Stimulated activated CD4-positive, alpha-beta T cell treated with anti-CD3 and anti-CD28 coated beads, Interleukin-2, amount 100 ng/mL, for 4 hours (primary cell): Measurements from ENCODE around the gene IFITM5.
"Not testable (repeated sequence)": the region's sequence is repeated elsewhere in the genome, so short reads cannot be mapped to it uniquely, and the experiment has no call there.

Experiments
- DNase-seq: peaks from one replicate; pipeline ENCODE4 v3.0.0-alpha.2; 2020; ENCODE audit warnings: low read depth

The IFITM5 gene

GRCh38 chr11:299081-299891, at the start of gene IFITM5:
Gene IFITM5, minus strand, starts transcription at chr11:299526. Its CDS starts 36 bp downstream, at chr11:299490.
- no peak for DNase-seq

DNA sequence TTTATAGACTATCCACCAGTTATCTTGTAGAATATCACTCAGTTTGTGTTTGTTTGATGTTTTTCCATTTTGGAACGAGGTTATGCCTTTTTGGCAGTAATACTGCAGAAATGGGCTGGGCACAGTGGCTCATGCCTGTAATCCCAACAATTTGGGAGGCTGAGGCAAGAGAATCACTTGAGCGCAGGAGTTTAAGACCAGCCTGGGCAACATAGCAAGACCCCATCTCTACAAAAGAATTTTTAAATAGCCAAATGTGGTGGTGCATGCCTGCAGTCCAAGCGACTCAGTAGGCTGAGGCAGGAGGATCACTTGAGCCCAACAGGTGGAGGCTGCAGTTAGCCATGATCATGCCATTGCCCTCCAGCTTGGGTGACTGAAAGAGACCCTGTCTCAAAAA, 47.2 kb upstream of the IFITM5 start:
- DNase-seq: no peak

DNA sequence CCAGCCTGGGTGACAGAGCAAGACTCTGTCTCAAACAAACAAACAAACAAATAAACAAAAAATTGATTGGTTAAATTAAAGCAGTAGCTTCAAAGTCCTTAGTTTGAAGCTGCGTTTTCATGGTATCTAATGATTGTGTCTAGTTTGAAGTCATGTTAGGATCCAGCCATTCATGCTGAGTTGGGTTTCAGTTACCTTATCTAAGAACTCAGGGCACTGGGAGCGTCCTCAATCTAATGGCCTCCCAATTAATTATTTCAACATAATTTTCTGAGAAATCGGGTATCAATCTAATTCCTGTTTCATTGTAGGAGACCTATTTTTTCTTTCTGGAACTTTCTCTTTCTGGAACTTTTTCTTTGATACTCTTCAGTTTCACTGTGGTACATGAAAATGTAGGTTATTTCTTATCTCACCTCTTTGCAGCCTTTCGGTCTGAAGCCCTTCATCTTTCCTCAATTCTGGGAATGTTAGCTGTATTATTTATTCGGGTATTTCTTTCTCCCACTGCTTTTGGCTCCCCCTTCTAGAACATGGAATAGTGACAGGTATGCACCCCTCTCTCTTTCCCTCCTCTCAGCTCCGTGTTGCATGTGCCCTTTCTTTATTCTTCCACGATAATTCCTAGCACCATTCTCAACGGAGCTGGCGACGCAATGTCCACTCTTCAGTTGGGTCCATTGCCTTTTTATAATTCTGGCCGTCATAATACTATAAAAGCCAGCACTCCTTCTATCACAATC, 45.7 kb upstream of the IFITM5 start:
- no peak for DNase-seq

- DNase-seq: no peak
These were observed 43.0 kb upstream of the IFITM5 start for GRCh38 chr11:342328-342727.

- no peak for DNase-seq
These were observed 41.5 kb upstream of the IFITM5 start for GRCh38 chr11:340539-341512.

DNA sequence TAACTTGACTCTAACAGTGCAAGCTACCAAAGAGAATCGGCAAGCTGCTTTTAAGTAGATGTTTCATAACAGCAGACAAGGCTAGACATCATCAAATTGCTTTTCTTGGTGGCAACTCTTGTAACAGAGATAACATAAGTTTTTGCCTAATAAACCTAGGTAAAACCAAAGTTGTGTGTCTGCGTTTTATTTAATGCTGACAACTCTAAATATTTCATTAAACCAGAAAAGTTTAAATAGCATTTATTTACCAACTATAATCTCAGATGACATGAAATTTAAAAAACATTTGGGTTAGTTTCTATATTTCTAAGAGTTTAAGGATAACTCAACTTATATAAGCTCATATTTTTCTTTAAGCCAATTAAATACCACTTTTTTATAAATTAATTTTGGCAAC, 40.6 kb upstream of the IFITM5 start:
- DNase-seq: no peak

DNA sequence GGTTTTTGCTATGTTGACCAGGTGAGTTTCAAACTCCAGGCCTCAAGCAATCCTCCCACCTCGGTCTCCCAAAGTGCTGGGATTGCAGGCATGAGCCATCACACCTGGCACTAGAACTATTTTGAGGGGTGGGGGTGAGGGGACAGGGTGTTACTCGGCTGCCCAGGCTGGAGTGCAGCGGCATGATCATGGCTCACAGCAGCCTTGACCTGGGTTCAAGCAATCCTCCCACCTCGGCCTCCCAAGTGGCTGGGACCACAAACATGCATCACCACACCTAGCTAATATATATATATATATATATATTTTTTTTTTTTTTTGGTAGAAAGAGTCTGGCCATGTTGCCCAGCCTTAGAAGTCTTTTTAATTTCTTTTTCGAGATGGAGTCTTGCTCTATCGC, 38.4 kb upstream of the IFITM5 start:
- DNase-seq: no peak

GRCh38 chr11:336659-337198, 37.4 kb upstream of the IFITM5 start:
- no peak for DNase-seq

- no peak for DNase-seq
These were observed 36.7 kb upstream of the IFITM5 start for GRCh38 chr11:335779-336658.

DNA sequence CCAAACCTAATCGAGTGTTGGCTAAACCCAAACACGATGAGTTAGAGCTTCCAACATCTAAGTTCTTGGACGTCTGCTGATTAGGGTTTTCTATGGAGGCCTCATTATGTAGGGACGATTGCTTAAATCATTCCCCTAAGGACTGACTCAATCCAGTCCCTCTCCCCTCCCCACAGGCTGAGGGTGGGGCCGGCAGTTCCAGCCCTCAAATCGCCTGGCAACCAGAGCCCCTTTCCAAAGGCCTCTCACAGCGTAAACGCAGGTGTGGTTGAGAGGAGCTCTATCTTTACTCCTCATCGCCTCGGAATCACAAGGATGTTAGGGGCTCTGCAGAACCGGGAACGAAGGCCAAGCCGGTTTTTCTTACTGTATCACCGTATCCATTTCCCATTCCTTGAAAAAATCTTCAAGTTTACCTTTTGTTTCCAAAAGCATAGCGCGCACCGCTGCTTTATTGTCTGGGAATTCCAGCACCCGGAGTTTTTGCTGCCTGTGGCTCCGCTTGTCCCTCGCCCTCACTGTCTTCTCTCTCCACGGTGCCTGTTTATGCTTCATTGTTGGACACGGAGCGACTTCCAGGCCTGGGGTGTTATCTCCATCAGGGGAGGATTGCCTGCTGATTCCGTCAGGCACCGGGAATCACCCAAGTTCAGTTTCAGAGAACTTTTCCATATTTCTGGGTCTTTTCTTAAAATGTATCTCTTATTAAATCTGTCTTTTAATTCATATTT, 35.1 kb upstream of the IFITM5 start:
- DNase-seq: no peak

DNA sequence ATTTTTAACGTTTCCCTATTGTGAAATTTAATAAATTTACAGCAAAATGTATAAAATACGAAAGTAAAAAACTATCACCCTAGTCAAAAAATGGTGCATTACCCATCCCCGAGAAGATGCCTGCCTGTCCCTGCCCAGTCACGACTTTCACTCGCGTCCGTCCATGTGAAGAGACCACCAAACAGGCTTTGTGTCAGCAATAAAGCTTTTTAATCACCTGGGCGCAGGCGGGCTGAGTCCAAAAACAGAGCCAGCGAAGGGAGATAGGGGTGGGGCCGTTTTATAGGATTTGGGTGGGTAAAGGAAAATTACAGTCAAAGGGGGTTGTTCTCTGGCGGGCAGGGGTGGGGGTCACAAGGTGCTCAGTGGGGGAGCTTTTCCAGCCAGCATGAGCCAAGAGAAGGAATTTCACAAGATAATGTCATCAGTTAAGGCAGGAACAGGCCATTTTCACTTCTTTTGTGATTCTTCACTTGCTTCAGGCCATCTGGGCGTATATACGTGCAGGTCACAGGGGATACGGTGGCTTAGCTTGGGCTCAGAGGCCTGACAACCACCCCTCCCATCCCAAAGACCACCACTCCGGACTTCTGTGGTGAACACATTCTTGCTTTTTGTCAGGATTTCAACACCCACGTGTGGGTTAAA, 34.4 kb upstream of the IFITM5 start:
- DNase-seq: not testable (repeated sequence)

GRCh38 chr11:332651-333480, 33.5 kb upstream of the IFITM5 start:
- no peak for DNase-seq

- no peak for DNase-seq
These were observed 32.2 kb upstream of the IFITM5 start for GRCh38 chr11:331358-332060.

GRCh38 chr11:330694-331357, 31.5 kb upstream of the IFITM5 start:
- DNase-seq: no peak

DNA sequence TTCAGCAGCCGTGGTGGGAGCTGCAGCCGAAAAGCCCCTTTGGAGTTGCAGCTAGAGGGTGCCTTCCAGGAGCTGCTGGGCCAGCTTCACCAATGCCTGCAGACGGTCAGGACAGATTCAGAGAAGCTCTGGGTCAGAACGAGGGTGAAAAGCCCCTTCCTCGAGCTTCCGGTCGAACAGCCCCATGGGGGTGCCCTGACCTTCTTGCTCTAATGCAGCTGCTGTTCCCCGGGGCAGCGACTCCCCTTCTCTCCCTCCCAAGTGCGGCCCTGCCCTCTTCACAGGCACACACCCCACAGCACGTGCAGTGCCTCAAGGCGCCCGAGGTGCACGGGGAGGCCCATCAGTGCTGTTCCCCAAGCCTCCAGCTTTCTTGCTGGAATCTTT, 31.0 kb upstream of the IFITM5 start:
- no peak for DNase-seq

- no peak for DNase-seq
These were observed 30.5 kb upstream of the IFITM5 start for GRCh38 chr11:329886-330253.

GRCh38 chr11:328516-329100, 29.3 kb upstream of the IFITM5 start:
- DNase-seq: not testable (repeated sequence)
